Neuronal stem cell (in vitro differentiated cells): ENCODE results near the gene ANKS1B.

Source experiments
- DNase-seq: peaks from one replicate; pipeline ENCODE4 v3.0.0-alpha.2; 2013; ENCODE audit warnings: low spot score
- H2AFZ ChIP-seq: one replicate; pipeline ENCODE4 v1.6.1; 2013; ENCODE audit warnings: mild to moderate bottlenecking, low read length, inconsistent platforms
- H2AK5ac ChIP-seq: 2 replicates; pipeline ENCODE4 v1.6.1; 2013; ENCODE audit warnings: low read depth, mild to moderate bottlenecking, inconsistent platforms, low read length, moderate library complexity, mixed read lengths
- H2BK120ac ChIP-seq: 2 replicates; pipeline ENCODE4 v1.6.1; 2013; ENCODE audit warnings: low read depth, mild to moderate bottlenecking, inconsistent platforms, low read length, moderate library complexity, mixed read lengths
- H2BK12ac ChIP-seq: one replicate; pipeline ENCODE4 v1.6.1; 2013; ENCODE audit warnings: low read length, inconsistent platforms
- H2BK15ac ChIP-seq: 2 replicates; pipeline ENCODE4 v1.6.1; 2013; ENCODE audit warnings: mild to moderate bottlenecking, low read length, inconsistent platforms, mixed read lengths
- H2BK5ac ChIP-seq: one replicate; pipeline ENCODE4 v1.6.1; 2013; ENCODE audit warnings: inconsistent platforms, mild to moderate bottlenecking, low read length, moderate library complexity
- H3K14ac ChIP-seq: one replicate; pipeline ENCODE4 v1.6.1; 2013; ENCODE audit warnings: low read length, inconsistent platforms
- H3K18ac ChIP-seq: 2 replicates; pipeline ENCODE4 v1.6.1; 2013; ENCODE audit warnings: low read length, inconsistent platforms
- H3K23ac ChIP-seq: 2 replicates; pipeline ENCODE4 v1.6.1; 2013; ENCODE audit warnings: low read depth, mild to moderate bottlenecking, mixed read lengths, low read length, inconsistent platforms; ENCODE audit not compliant: poor library complexity
- H3K27ac ChIP-seq: replicated peaks from 3 replicates; pipeline ENCODE4 v1.5.1; 2013; ENCODE audit warnings: low read length, inconsistent platforms
- H3K27me3 ChIP-seq, 3 experiments: 2 replicates each; pipeline ENCODE4 v1.6.1; 2013; ENCODE audit warnings: low read length in 3 of 3, mild to moderate bottlenecking in 2 of 3, inconsistent platforms in 1 of 3, low read depth in 1 of 3, mixed read lengths in 1 of 3, moderate library complexity in 1 of 3; ENCODE audit not compliant: control insufficient read depth in 3 of 3, insufficient read depth in 3 of 3
- H3K36me3 ChIP-seq, 2 donors: replicated peaks in 1 of 2; 2 replicates each; pipeline ENCODE4 v1.6.1; 2013; ENCODE audit warnings: low read length in 2 of 2; ENCODE audit not compliant: control insufficient read depth in 2 of 2, insufficient read depth in 2 of 2
- H3K4ac ChIP-seq: 2 replicates; pipeline ENCODE4 v1.6.1; 2013; ENCODE audit warnings: inconsistent platforms, mild to moderate bottlenecking, low read length, moderate library complexity
- H3K4me1 ChIP-seq, 2 donors: 1 replicate in 1 of 2; 2 replicates in 1 of 2; pipeline ENCODE4 v1.6.1; 2013; ENCODE audit warnings: low read length in 2 of 2, low read depth in 1 of 2; ENCODE audit not compliant: control insufficient read depth in 2 of 2, insufficient read depth in 1 of 2
- H3K4me2 ChIP-seq: one replicate; pipeline ENCODE4 v1.6.1; 2013; ENCODE audit warnings: mild to moderate bottlenecking, low read length, inconsistent platforms; ENCODE audit not compliant: insufficient read depth, poor library complexity, severe bottlenecking
- H3K4me3 ChIP-seq, 2 donors: 2 replicates each; pipeline ENCODE4 v1.5.1; 2013; ENCODE audit warnings: low read length in 2 of 2, mild to moderate bottlenecking in 2 of 2, inconsistent platforms in 1 of 2, moderate library complexity in 1 of 2
- H3K79me1 ChIP-seq: one replicate; pipeline ENCODE4 v1.6.1; 2013; ENCODE audit warnings: low read depth, mild to moderate bottlenecking, inconsistent platforms, low read length, moderate library complexity
- H3K9ac ChIP-seq: one replicate; pipeline ENCODE4 v1.6.1; 2013; ENCODE audit warnings: mild to moderate bottlenecking, low read depth, low read length, inconsistent platforms; ENCODE audit not compliant: poor library complexity
- H3K9me3 ChIP-seq, 2 donors: replicated peaks in 1 of 2; 2 replicates each; pipeline versions ENCODE3 to v1.6.1; 2013; ENCODE audit warnings: low read length in 2 of 2, mild to moderate bottlenecking in 2 of 2, inconsistent platforms in 1 of 2, low read depth in 1 of 2, mixed read lengths in 1 of 2, moderate library complexity in 1 of 2; ENCODE audit not compliant: control insufficient read depth in 2 of 2, insufficient read depth in 1 of 2
- H4K8ac ChIP-seq: one replicate; pipeline ENCODE4 v1.6.1; 2013; ENCODE audit warnings: low read depth, mild to moderate bottlenecking, inconsistent platforms, low read length, moderate library complexity
- H4K91ac ChIP-seq: one replicate; pipeline ENCODE4 v1.6.1; 2013; ENCODE audit warnings: low read length, low read depth, mild to moderate bottlenecking, inconsistent platforms; ENCODE audit not compliant: poor library complexity
- WGBS, 2 donors: extraction: QIAGEN DNeasy Blood & Tissue Kit; methylation state at CpG; one replicate each; pipeline ENCODE4 v1.1.7; 2013; ENCODE audit warnings: missing lambda C conversion rate in 2 of 2, mixed read lengths in 1 of 2; ENCODE audit not compliant: insufficient read length in 2 of 2, insufficient replicate concordance in 1 of 2; ENCODE audit errors: extremely low coverage in 2 of 2; 5-methylcytosine and 5-hydroxymethylcytosine counted together

ANKS1B gene

DNA sequence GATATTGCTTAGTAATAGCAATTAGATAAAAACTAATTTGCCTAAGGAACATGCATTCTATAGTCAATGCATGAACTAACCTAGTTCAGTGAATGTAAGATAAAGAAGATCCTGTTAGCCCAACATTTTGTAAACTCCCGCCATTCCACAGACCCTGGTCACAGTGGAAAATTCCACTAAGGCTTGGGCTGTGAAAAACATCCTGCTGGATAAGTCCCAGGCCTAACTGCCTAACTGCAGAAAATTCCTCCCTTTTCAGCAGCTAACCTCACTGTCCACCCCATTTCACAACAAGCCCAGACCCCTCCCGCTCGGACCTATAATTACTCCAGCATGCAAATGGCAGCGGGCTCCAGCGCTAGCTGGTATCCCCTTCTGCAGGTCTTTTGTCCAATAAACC, 435.1 kb downstream of the ANKS1B start:
- Histone ChIP-seq H3K27ac (no peak overlapping the region), H3K79me1 (no peaks in the 10 kb centered on the region), H2AFZ (no peak overlapping the region), H3K9me3 (no peaks in the 10 kb centered on the region), H2BK5ac (no peak overlapping the region), H3K18ac (peak overlapping the region; percentile 31), H3K36me3 (no peaks in the 10 kb centered on the region), H3K27me3 (no peaks in the 10 kb centered on the region), H3K4me3 (no peak overlapping the region), H3K4me2 (no peak overlapping the region), H2BK15ac (no peak overlapping the region), H3K4me1 (peaks cover 0 to 2% of the 10 kb centered on the region in 2 donors), H4K91ac (no peak overlapping the region), H3K23ac (no peak overlapping the region), H3K4ac (no peak overlapping the region), H3K9ac (no peak overlapping the region), H3K14ac (no peak overlapping the region), H2BK120ac (no peak overlapping the region), H4K8ac (no peak overlapping the region), H2BK12ac (no peak overlapping the region), H2AK5ac (no peak overlapping the region)
- no CpG with 5 or more reads among the region's 5 CpGs for WGBS, 2 donors
- no peak for DNase-seq

DNA sequence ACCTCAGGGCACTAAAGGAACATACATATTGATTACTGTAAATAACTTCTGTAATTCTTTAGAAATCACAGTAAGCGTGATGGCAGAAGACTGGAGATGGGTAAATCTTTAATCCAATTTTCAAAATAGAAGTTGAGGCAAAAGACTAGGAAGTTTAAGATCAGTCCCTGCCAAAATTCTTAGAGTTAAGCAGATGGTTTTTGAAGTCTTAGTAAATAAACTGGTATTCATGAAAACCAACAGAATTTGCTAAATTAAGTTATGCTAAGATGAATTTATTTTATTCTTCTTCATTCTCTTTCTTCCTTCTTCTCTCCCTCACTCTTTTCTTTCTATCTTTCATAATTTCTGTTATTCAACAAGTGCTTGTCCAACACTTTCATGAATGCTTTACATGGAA, 435.5 kb downstream of the ANKS1B start:
- Histone ChIP-seq H2BK12ac (no peak overlapping the region), H4K8ac (no peak overlapping the region), H2AK5ac (no peak overlapping the region), H4K91ac (no peak overlapping the region), H3K4me2 (no peak overlapping the region), H3K36me3 (no peaks in the 10 kb centered on the region), H3K27ac (no peak overlapping the region), H2BK5ac (no peak overlapping the region), H3K4ac (no peak overlapping the region), H3K79me1 (no peaks in the 10 kb centered on the region), H3K18ac (no peak overlapping the region), H3K9me3 (no peaks in the 10 kb centered on the region), H2AFZ (no peak overlapping the region), H3K23ac (no peak overlapping the region), H3K27me3 (no peaks in the 10 kb centered on the region), H3K9ac (no peak overlapping the region), H3K4me3 (no peak overlapping the region), H3K4me1 (peaks cover 0 to 2% of the 10 kb centered on the region in 2 donors), H2BK120ac (no peak overlapping the region), H3K14ac (no peak overlapping the region), H2BK15ac (no peak overlapping the region)
- no peak for DNase-seq
- WGBS, 2 donors, result no CpG with 5 or more reads among the region's 1 CpG

DNA sequence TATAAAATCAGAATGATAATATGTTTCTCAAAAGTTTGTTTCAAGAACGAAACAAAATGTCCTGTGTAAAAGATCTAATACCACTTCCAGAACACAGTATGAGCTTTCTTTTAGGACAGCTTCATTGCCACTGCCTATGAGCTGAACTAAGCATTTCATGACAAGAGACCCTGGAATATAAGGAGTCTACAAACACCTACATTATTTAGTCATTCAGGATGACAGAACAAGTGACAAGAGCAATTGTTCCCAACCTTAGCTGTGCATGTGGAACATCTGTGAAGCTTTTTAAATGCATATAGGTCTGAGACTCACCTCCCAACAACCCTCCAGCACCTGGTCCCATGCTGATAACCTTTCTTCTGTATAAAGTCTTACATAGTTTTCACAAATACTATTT, 440.3 kb downstream of the ANKS1B start:
- H3K4me1 ChIP-seq, result no peaks in the 10 kb centered on the region
- no peak overlapping the region for H3K27ac ChIP-seq
- no peak overlapping the region for H3K9ac ChIP-seq
- WGBS, 2 donors, result no CpG with 5 or more reads among the region's 1 CpG
- no peak overlapping the region for H3K23ac ChIP-seq
- no peak overlapping the region for H3K4me3 ChIP-seq
- no peak overlapping the region for H2BK5ac ChIP-seq
- no peaks in the 10 kb centered on the region for H3K36me3 ChIP-seq
- no peak overlapping the region for H4K91ac ChIP-seq
- no peak for DNase-seq
- no peak overlapping the region for H2BK12ac ChIP-seq
- H2BK120ac ChIP-seq, result no peak overlapping the region
- H2BK15ac ChIP-seq, result no peak overlapping the region
- H3K79me1 ChIP-seq, result no peaks in the 10 kb centered on the region
- no peak overlapping the region for H3K14ac ChIP-seq
- no peaks in the 10 kb centered on the region for H3K9me3 ChIP-seq
- no peak overlapping the region for H3K18ac ChIP-seq
- H3K27me3 ChIP-seq, result no peaks in the 10 kb centered on the region
- no peak overlapping the region for H4K8ac ChIP-seq
- H2AK5ac ChIP-seq, result no peak overlapping the region
- H2AFZ ChIP-seq, result no peak overlapping the region
- H3K4ac ChIP-seq, result no peak overlapping the region
- H3K4me2 ChIP-seq, result no peak overlapping the region

DNA sequence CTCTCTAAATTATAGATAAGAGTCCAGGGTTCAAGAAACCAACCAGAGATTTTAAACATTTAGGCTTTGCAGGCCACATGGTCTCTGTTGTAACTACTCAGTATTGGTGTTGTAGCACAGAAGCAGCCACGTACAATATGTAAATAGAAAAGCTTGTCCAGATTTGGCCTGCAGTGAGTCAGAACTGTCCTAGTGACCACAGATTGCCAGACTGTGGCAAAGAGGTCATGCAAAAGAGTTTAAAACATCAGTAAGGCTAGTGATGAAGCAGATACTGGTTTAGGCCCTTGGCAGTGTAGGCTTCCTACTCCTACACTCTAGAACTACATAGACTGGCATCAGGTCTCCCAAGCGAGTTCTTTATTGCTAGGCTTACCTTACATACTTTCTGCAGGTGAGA, 454.8 kb downstream of the ANKS1B start:
- H4K91ac ChIP-seq, result no peak overlapping the region
- H3K4ac ChIP-seq, result no peak overlapping the region
- no peaks in the 10 kb centered on the region for H3K27me3 ChIP-seq
- no peak overlapping the region for H3K4me2 ChIP-seq
- H3K14ac ChIP-seq, result no peak overlapping the region
- no peak overlapping the region for H2BK15ac ChIP-seq
- no peaks in the 10 kb centered on the region for H3K9me3 ChIP-seq
- no peak overlapping the region for H3K9ac ChIP-seq
- no peak overlapping the region for H2BK12ac ChIP-seq
- H3K36me3 ChIP-seq, result no peaks in the 10 kb centered on the region
- no CpG with 5 or more reads among the region's 2 CpGs for WGBS, 2 donors
- H2BK5ac ChIP-seq, result no peak overlapping the region
- H2AFZ ChIP-seq, result no peak overlapping the region
- H3K23ac ChIP-seq, result no peak overlapping the region
- no peak overlapping the region for H2AK5ac ChIP-seq
- no peak overlapping the region for H2BK120ac ChIP-seq
- no peak overlapping the region for H3K18ac ChIP-seq
- no peak overlapping the region for H3K27ac ChIP-seq
- no peak for DNase-seq
- H3K4me1 ChIP-seq, result no peaks in the 10 kb centered on the region
- H4K8ac ChIP-seq, result no peak overlapping the region
- no peak overlapping the region for H3K4me3 ChIP-seq
- H3K79me1 ChIP-seq, result no peaks in the 10 kb centered on the region
